DMS53 (cell line): ENCODE measurements around the gene CST11.
"Not testable (repeated sequence)": the region's sequence is repeated elsewhere in the genome, so short reads cannot be mapped to it uniquely, and the experiment has no call there.

Experiments
- DNase-seq: peaks from one replicate; lab custom pipeline; 2025; lab: John Stamatoyannopoulos, UW

CST11 gene

GRCh38 chr20:23452776-23453175 is at the start of gene CST11:
Gene CST11, minus strand, starts transcription at chr20:23452876. Its CDS starts 65 bp downstream, at chr20:23452811.
- no peak for DNase-seq

- no peak for DNase-seq
Observed at GRCh38 chr20:23501926-23502325, 49.2 kb upstream of the CST11 start.

GRCh38 chr20:23497536-23497935 is 44.9 kb upstream of the CST11 start:
- no peak for DNase-seq

GRCh38 chr20:23493172-23493772 is 40.6 kb upstream of the CST11 start:
- DNase-seq = no peak

GRCh38 chr20:23492292-23492691 is 39.6 kb upstream of the CST11 start:
- DNase-seq = no peak

GRCh38 chr20:23490817-23491216 is 38.1 kb upstream of the CST11 start, which contains the start of gene CST8:
Gene CST8, plus strand, starts transcription at chr20:23491117. Its CDS starts 551 bp downstream, at chr20:23491668.
- no peak for DNase-seq

- no peak for DNase-seq
Observed at GRCh38 chr20:23488996-23489395, 36.3 kb upstream of the CST11 start.

GRCh38 chr20:23488470-23488869 is 35.8 kb upstream of the CST11 start:
- DNase-seq = no peak

GRCh38 chr20:23484081-23484480 is 31.4 kb upstream of the CST11 start:
- no peak for DNase-seq

GRCh38 chr20:23482138-23482537 is 29.5 kb upstream of the CST11 start:
- no peak for DNase-seq

- no peak for DNase-seq
Observed at GRCh38 chr20:23479043-23479442, 26.4 kb upstream of the CST11 start.

GRCh38 chr20:23477223-23477622 is 24.5 kb upstream of the CST11 start:
- no peak for DNase-seq

- no peak for DNase-seq
Observed at GRCh38 chr20:23476015-23476754, 23.5 kb upstream of the CST11 start.

- no peak for DNase-seq
Observed at GRCh38 chr20:23475395-23475794, 22.7 kb upstream of the CST11 start.

- not testable (repeated sequence) for DNase-seq
Observed at GRCh38 chr20:23473293-23473692, 20.6 kb upstream of the CST11 start.

GRCh38 chr20:23472306-23472705 is 19.6 kb upstream of the CST11 start:
- DNase-seq = not testable (repeated sequence)

GRCh38 chr20:23466961-23467360 is 14.3 kb upstream of the CST11 start:
- not testable (repeated sequence) for DNase-seq

GRCh38 chr20:23461180-23461579 is 8.5 kb upstream of the CST11 start:
- DNase-seq = no peak

- no peak for DNase-seq
Observed at GRCh38 chr20:23459461-23460150, 6.9 kb upstream of the CST11 start.

GRCh38 chr20:23456873-23457272 is 4.2 kb upstream of the CST11 start:
- DNase-seq = no peak

- DNase-seq = no peak
Observed at GRCh38 chr20:23456409-23456808, 3.7 kb upstream of the CST11 start.

GRCh38 chr20:23455639-23456038 is 3.0 kb upstream of the CST11 start:
- DNase-seq = no peak

- no peak for DNase-seq
Observed at GRCh38 chr20:23454816-23455215, 2.1 kb upstream of the CST11 start.
